Epithelial cell of prostate (primary cell): Measurements from ENCODE around the gene MCIDAS.

ENCODE experiments used
- DNase-seq: peaks from one replicate; pipeline ENCODE4 v3.0.0-alpha.2; 2011; ENCODE audit warnings: low read depth, low spot score
- H3K27ac ChIP-seq: fragments of 450-650 bp; 2 replicates; pipeline ENCODE4 v1.5.1; 2017; ENCODE audit warnings: mild to moderate bottlenecking

Gene MCIDAS

DNA sequence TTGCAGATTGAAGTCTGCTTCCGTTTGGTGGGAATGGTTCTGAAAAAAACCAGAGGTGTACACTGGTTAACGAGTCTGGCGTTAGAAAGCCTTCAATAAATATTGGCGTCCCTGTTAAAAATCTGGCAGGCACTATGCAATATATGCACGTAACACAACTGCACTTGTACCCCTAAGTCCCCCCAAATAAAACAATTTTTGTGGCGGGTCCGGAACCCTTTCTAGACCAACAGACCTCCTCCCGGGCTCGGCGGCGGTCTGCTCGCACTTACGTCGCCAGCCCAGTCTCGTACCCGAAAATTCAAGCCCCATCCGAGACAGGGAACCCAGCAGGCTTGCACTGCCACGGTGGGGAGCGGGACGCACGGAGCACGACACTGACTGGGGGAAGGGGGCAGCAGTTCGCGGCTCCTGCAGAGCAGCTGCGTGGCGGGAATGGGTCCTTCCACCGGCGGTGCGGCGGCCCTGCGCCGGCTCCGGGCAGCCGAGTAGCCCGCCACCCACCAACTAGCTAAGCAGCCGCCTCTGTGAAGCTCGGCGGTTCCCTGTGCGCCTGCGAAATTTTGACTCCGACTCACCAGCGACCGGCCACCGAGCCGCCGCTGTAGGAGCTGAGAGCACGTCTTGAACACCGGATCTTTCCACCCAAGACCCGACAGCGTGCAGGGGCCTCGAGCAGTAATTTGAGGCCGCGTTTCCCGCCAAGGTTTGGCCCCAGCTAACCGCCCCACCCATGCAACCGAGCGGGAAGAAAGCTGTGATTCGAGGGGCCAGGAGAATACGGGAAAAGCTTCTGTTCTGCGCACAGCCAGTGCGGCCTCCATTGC lies 3.9 kb downstream of the MCIDAS start:
- no peak for DNase-seq
- no peak overlapping the region for H3K27ac ChIP-seq

- DNase-seq: no peak
- no peak overlapping the region for H3K27ac ChIP-seq
Measured at GRCh38 chr5:55222092-55222984, 4.8 kb downstream of the MCIDAS start.

DNA sequence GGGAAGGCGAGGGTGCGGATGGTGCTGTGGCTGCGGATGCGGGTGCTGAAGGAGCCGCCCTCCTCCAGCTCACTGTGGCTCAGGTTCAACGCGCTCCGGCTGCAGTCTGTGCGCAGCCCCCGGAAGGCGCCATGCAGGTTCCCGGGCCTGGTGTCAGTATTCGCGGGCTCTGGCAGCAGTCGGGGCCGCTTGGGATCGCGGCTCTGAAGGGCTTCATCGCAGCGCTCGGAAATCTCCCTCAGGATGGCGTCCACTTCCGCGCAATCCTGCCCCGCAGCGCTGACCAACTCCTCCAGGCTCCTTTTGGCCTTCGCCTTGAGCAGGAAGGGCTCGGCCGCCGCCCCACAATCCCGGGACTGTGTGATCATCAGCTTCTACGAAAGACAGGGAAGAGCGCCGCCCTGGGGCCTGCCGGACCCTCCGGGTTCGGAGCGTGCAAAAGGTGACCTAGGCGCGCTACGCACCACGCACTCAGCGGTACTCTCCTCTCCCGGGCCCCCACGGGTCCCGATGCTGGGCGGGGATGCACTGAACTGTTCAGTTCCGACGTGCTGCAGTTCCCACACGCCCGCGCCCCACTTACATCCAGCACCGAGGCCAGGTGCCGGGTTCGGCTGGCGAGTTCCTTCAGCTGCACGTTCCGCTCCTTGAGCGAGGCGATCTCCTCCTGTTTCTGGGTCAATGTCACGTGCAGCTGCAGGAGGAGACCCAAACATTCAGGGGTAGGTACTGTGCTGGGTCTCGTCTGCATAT lies 6.5 kb downstream of the MCIDAS start:
- H3K27ac ChIP-seq: no peak overlapping the region

GRCh38 chr5:55219770-55220169 lies 7.3 kb downstream of the MCIDAS start:
- H3K27ac ChIP-seq: no peak overlapping the region
- DNase-seq: no peak

More for the DNA sequence above, 6.5 kb downstream of the MCIDAS start:
- no peak for DNase-seq

DNA sequence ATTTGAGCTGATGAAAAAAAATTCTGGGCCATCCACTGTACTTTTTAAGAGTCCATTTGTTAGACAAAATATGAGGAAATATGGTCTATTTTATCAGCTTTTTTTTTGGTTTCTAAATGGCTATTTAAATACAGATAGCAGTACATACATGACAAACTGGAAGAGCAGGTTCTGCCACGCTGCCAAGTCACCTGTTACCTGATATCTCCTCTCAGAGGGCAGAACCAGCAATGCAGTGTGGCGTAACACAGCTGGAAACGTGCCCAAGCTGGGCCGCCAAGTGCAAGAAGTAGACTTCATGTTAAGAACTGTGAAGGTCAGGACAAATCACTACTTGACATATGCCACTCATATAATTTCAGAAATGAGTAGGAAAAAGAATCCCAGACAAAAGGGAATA lies 8.1 kb downstream of the MCIDAS start:
- no peak overlapping the region for H3K27ac ChIP-seq
- peak; percentile 66 for DNase-seq

- DNase-seq: no peak
Measured at GRCh38 chr5:55211184-55211874, 15.8 kb downstream of the MCIDAS start.

DNA sequence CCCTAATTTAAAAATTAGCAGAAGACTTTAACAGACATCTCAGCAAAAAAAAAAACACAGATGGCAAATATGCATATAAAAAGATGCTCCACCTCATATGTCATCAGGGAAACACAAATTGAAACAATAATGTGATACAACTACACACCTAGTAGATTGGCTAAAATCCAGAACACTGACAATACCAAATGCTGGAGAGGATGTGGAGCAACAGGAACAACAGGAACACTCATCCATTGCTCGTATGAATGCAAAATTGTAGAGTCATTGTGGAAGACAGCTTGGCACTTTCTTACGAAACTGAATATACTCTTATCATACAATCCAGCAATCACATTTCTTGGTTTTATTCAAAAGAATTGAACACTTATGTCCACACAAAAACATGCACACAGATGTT lies 22.1 kb downstream of the MCIDAS start:
- peak; percentile 33 for DNase-seq
- H3K27ac ChIP-seq: peak overlapping the region; percentile 19

More at GRCh38 chr5:55211184-55211874, 15.8 kb downstream of the MCIDAS start:
- no peak overlapping the region for H3K27ac ChIP-seq

- no peak overlapping the region for H3K27ac ChIP-seq
- DNase-seq: no peak
Measured at GRCh38 chr5:55191165-55191564, 36.0 kb downstream of the MCIDAS start.

- H3K27ac ChIP-seq: no peak overlapping the region
- no peak for DNase-seq
Measured at GRCh38 chr5:55188656-55189540, 38.2 kb downstream of the MCIDAS start.

- DNase-seq: no peak
- H3K27ac ChIP-seq: no peak overlapping the region
Measured at GRCh38 chr5:55187370-55187769, 39.7 kb downstream of the MCIDAS start.

DNA sequence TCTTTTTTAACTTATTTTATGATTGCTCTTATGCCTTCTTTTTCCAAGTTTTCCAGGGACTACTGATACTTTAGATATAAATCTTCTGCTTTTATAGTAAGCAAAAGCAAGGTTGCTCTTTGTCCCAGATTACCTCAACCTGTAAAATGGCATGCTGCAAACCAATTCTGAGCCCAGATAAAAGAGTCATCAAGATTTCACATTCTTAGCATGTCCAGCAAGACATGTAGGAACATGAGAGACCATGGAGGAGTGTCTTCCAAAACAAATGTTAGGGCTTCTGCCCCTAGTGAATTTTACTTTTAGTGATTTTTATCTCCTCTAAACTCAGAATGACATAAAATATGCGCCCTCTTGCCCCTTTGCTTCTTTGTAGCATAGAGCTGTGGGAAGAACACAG lies 47.1 kb downstream of the MCIDAS start:
- peak; percentile 33 for DNase-seq
- no peak overlapping the region for H3K27ac ChIP-seq

DNA sequence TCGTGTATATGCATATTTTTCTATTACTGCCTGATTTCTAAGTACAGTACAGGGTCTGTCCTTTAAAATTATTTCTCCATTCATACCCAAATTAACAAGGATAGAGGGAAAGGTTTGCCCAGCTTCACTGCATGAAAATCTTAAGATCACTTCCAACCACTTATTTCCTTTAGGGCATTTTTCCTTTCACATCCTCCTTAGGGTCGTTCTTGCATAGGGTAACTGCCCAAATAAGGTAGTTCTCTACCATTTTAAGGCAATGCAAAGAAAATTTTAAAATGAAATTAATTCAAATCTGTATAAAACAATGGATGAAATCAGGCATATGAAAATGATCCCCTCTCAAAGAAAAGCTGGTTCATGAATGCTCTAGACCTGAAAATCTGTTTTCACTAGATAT lies 50.0 kb downstream of the MCIDAS start:
- DNase-seq: no peak
- no peak overlapping the region for H3K27ac ChIP-seq

- DNase-seq: no peak
- H3K27ac ChIP-seq: no peak overlapping the region
Measured at GRCh38 chr5:55176176-55176818, 50.8 kb downstream of the MCIDAS start.

GRCh38 chr5:55175781-55176175 lies 51.3 kb downstream of the MCIDAS start:
- no peak overlapping the region for H3K27ac ChIP-seq
- DNase-seq: no peak

GRCh38 chr5:55173687-55174230 lies 53.4 kb downstream of the MCIDAS start:
- H3K27ac ChIP-seq: no peak overlapping the region
- DNase-seq: no peak

GRCh38 chr5:55172937-55173686 lies 54.0 kb downstream of the MCIDAS start, which contains the start of gene CDC20B:
Gene CDC20B (minus strand): TSS chr5:55173177. CDS start chr5:55173000, 177 bp downstream.
- no peak for DNase-seq
- H3K27ac ChIP-seq: no peak within 1 kb of the TSS
